A204.1 (cell line): ENCODE data around the gene ZNF385C.

ENCODE experiments used
- FAIRE-seq: peaks from 2 replicates; lab custom pipeline; 2012; peaks lifted over from hg19 to GRCh38; lab: Jason Lieb, UNC

Gene ZNF385C

DNA sequence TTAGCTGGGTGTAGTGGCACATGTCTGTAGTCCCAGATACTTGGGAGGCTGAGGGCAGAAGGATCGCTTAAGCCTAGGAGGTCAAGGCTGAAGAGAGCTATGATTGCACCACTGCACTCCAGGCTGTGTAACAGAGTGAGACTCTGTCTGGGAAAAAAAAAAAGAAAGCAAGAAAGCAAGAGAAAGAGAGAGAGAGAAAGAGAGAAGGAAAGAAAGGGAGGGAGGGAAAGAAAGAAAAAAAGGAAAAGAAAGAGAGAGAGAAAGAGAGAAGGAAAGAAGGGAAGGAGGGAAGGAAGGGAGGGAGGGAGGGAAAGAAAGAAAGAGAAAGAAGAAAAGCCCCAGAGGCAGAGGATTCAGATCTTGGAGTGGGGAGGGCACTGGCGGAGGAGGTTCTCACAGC, 7.7 kb upstream of the ZNF385C start:
- FAIRE-seq: no peak

DNA sequence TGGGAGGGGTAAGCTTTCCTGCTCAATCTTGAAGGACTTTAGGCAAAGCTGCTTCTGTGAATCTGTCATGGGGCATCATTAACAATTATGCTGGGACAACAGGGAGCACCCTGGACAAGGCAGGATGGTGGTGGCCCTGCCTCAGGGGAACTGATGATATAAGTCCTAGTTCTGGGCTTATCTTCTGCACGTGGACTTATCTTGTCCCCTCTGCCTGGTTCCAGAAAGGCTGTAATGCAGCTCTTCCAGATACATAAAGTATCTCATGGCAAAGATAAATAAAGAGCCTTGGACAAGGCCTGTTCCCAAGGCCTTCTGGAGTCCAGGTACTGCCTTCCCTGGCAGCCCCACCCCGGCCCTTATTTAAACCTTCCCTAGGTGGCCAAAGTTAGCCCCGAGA, 6.0 kb upstream of the ZNF385C start:
- FAIRE-seq: no peak

DNA sequence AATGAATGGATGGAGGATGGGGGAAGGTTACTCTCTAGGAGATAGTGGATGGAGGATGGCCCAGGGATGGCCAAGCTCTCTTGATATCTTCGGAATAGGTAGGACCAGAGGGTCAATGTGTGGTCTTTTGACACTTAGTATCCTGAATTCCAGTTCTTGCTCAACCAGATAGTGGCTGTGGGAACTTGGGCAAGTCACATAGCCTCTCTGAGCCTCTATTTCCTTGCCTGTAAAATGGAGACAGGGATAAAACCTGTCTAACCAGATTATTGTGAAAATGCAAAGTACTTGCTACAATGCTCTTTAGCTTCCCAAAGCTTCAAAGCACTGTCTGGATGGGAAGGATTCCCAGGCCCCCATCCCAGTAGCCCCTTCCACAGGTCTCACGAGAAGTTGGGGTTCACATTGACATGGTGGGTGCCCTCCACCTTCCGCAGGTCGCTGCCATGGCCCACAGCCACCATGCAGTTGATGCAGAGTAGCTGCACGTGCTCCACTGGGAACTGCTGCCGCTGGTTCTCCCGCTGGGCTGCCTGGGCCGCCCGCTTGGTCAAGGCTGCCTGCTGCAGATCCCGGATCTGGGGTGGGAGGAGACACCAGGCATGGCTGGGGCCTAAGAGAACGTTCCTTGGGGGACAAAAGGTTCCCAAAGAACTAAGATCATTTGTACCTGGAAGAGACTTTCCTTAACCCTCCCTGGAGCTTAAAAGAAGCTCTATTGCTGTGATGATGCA, 5.1 kb upstream of the ZNF385C start:
- no peak for FAIRE-seq

DNA sequence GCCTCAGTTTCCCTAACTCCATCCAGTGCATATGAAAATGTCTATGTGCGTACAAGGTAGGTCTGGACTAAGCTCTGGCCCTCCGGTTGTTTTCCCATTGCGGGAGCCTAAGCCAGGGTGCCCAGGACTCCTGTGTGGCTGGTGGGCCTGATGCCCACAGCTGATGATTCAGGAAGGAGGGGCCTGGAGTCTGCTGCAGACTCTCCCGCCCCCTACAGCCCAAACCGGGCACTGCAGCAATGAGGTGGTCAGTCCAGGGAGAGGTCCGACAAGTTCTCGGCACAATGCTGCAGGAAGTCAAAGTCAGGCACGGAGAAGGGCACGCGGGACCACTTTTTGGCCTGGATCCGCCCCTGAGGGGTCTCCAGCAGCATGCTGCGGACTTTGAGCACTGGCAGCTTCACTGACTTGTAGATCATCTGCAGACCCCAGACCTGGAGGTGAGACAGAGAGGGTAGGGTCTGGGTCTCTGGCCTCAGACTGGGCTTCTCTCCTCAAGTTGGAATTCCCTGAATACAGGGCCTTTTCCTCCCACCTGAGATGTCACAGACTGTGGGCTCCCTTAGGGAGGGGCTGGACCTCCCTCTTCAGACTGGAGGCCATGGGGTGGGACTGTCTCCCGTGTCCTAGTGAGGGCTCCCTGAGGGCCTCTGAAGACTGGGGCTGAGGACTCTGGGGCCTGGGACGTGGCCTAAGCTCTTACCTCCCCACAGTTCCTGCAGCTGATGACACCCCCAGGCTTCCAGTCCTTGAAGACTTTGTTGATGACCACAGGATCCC, 3.4 kb upstream of the ZNF385C start:
- no peak for FAIRE-seq

DNA sequence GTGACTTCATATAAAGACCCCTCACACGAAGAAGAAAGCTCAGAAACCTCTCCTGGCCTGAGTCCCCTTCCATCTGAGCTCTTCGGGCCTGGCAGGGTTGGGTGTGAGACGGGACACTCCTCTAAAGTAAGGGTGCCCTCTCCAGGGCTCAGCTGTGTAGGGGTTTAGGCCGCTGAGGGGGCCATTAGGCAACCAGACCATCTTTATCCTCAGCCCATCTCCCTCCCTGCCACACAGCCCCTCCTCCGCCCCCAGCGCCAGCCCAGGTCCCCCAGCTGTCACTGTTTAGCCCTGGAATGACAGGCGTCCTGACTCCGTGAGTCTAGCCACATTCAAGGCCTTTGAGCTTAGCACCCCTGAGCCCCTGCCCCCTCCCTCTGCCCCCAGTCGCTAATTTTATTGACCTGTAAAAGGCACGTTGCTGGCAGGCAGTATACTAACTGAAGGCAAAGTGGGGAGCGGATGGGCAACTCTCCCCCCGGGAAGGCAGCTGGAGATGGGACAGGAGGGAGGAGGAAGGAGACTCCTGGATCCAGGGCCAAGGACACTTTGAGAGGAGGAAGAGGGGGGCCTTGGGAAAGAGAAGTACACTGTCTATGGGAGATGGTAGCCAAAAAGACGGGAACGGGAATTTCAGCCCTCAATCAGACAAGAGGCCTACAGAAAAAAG, 592 bp upstream of the ZNF385C start:
- FAIRE-seq: no peak

DNA sequence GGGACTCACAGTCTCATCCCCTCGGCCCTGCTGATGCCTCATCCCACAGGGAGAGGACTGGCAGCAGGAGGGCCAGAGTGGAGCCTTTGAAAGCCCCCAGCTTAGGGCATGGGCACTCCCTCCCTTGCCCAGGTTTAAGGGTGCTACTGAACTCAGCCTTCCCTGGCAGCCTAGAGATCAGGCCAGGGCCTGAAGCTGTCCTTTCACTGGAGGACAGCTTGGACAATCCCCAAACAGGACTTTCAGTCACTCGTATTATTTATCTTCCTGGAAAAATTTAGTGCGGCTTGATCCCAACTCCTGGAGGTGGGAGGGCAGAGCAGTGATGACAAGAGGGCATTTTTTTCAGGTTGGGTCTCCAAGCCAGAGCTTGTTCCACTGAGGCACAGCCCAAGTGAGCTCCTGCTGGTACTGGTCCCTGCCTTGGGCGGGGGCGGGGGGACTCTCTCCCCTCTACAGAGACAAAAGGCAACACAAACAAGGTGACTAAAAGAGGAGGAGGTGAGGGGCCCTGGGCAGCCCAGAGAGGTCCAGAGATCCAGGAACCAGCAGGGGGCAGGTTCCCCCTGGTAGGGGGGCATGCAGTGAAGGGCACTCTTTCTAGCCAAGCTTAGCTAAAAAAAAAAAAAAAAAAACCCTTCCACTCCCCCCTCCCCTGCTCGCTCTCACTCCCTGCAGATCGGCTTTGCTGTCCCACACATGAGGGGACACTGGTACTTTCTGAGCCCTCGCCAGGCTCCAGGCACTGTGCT, 1.7 kb downstream of the ZNF385C start:
- no peak for FAIRE-seq

DNA sequence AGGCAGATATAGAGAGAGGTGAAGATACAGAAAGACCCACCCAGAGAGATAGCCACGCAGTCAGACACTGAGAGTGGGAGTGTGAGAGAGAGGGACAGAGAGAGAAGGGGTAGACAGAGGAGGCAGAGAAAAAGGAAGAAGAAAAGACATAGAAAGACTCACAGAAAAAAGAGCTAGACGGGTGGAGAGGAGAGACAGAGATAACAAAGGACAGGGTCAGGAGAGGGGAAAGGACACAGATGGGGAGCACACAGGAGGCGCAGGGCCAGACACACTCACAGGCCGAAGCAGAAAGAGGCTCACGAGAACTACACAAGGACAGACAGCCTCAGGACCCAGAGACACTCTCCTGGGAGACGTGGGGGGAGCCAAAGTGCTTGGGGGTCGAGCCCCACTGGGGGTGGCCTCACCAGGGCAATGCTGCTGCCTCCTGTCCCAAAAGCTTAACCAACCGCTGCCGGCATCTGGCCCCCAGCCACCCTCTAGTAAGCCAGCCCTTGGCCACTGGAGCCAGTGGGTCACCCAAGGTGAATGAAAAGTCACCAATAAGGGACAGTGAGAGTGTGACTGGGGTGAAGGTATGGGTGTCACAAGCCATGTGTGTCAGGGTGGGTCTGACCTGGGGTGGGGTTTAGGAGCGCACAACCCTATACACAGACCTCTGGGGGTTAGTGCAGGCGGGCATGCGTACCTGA, 3.8 kb downstream of the ZNF385C start:
- FAIRE-seq: no peak

DNA sequence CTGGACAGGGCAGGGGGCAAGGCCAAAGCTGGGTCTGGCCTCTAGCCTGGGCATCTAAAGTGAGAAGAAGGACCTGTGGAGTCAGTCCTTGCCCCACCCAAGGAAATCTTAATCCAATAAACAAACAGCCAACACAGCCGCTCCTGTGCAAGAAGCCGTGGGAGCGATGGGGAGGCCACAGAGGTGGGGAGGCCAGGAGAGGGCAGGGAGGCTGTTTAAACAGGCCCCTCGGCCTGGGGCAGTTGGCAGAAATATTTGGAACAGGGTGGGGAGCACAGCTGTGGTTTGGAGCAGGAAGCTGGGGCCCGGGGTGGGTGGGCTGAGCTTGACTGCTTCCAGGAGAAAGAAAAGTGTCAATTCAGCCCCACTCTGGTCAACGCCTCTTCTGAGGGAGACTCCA, 5.3 kb downstream of the ZNF385C start:
- no peak for FAIRE-seq

DNA sequence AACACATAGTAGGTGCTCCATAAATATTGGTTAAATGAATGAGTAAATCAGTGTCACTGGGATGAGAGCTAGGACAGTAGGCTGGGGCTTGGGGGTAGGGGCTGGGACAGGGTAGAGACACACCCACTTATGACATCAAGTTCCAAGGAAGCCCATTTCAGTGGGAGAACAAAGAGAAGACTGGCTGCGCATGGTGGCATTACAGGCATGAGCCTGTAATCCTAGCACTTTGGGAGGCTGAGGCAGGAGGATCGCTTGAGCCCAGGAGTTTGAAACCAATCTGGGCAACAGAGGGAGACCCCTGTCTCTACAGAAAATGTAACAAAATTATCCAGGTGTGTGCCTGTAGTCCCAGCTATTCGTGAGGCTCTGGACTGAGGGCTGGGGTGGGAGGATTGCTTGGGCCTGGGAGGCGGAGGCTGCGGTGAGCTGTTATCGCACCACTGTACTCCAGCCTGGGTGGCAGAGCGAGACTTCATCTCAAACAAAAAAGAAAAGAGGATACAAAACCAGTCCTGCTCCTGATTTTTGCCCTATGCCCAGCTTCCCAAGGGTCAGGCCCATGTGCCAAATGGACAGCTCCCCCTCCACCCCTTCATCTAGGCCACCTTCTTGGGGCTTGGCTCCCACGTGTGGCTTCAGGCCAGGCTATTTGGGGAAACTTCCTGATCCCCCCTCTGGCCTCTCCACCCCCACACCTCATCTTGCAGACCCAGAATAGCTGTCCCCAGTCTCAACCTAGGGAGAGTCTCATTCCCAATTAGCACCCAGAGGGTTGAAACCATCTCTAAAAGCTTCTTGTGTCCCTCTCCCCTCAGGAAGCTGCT, 7.1 kb downstream of the ZNF385C start:
- no peak for FAIRE-seq

DNA sequence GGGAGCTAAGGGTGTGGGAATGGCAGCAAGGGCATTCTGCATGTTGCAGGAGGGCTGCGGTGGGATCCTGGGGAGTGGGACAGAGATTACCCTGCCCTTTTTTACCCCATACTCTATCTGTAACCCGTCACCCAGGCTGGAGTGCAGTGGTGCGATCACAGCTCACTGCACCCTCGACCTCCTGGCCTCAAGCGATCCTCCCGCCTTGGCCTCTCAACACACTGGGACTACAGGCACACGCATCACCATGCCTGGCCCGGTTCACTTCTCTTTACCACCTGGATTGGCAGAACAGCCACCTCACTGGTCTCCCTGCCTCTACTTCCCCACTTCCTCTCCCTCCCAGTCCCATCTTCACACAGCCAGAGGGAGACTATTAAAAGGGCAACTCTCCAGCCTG, 9.5 kb downstream of the ZNF385C start:
- FAIRE-seq: no peak

DNA sequence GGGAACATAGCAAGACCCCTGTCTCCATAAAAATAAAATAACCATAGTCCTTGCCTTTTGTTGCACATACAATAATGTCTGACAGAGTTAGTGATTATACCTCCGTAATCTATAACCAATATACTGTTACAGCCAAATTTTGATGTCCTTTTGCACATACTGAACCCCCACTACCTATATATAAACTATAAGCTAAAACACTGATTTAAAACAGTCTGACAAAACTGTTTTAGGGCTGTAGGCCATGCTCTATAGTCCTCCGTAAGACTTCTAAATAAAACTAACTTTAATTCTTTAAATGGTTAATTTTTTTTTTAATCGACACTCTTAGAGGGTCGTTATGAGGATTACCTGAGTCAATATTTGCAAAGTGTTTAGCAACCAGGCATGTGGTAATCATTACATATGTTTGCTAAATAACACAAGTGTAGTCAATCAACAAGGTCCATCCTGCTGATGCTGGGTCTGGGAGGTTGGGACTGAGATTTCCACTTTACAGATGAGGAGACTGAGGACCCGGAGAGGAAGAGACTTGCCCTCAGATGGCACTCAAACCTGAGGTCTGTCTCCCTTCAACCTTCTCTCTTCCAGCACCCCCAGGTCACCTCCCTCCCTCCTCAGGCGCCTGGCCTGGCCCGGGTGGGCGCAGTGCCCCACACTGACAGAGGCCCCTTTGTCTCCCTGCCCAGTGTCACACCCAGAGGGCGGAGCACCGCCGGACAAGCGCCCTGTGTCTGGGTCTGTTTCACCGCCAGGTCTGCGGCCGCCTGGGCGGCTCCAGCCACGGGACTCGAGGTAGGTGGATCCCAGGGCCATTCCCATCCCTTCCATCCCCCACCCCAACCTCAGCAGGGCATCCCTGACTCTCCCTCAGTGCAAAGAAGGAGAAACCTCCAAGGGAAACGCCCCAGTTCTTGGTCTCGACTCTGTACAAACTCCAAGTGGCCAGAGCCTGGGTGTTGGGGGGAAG, 10.3 kb downstream of the ZNF385C start:
- FAIRE-seq: no peak

DNA sequence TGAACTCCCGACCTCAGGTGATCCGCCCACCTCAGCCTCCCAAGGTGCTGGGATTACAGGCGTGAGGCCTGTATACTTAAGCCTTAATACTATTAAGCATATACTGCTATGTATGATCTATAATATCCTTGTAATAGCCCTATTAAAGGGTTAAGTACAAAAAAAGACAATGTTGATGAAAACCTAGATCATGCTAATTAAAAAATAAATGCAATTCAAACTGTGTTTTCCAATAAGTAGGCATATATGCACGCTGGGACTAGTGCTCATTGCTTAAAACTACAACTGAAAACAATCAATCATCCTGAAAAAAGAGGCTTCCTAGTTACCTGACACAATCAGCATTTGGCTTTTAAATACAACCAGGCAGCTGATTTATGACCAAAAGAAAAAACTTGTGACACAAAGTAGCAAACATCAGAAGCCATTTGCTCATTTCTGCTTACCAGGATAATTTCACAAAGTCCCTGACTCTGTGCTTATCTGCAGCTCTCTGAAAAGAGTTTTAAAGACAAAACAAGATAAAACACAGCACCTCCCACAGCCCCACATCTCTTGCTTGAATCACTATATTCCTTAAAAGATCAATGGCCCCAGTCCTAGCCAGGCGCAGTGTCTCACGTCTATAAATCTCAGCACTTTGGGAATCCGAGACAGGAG, 11.1 kb downstream of the ZNF385C start:
- no peak for FAIRE-seq

DNA sequence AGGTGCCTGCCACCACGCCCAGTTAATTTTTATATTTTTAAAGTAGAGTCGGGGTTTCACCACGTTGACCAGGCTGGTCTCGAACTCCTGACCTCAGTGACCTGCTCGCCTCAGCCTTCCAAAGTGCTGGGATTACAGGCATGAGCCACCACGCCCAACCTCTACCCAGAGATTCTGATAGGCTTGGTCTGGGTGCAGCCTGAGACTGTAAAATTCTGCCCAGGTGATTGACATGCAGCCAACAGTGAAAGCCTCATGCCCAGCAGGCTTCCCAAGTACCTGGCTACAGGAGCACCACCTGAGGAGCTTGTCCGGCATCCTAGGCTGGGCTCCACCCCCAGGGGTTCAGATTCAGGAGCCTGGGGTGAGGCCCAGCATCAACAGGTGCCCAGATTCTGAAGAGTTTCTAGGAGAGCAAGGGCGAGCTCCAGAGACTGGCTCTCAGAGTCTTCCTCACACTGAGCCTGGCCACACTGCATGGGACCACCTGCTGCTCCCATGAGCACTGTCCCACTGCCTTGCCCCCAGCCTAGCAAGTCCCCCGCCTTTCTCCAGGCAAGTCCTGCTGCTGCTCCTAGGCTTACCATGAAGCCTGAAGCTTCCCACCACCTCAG, 16.6 kb downstream of the ZNF385C start:
- FAIRE-seq: no peak

DNA sequence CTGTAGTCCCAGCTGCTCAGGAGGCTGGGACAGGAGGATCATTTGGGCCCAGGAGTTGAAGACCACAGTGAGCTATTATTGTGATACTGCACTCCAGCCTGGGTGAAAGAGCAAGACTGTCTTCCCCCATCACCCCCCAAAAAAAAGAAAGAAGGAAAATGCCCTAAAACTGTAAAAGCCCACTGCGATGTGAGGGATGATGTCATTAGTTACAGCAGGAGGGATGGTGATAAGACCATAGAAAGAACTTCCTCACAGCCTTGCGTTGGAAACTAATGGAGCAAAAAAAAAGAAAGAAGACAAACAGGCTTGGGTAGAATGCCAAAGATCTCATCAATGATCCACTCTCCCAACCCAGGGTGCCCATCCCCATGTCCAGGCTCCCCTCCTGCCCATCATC, 18.7 kb downstream of the ZNF385C start:
- FAIRE-seq: no peak

DNA sequence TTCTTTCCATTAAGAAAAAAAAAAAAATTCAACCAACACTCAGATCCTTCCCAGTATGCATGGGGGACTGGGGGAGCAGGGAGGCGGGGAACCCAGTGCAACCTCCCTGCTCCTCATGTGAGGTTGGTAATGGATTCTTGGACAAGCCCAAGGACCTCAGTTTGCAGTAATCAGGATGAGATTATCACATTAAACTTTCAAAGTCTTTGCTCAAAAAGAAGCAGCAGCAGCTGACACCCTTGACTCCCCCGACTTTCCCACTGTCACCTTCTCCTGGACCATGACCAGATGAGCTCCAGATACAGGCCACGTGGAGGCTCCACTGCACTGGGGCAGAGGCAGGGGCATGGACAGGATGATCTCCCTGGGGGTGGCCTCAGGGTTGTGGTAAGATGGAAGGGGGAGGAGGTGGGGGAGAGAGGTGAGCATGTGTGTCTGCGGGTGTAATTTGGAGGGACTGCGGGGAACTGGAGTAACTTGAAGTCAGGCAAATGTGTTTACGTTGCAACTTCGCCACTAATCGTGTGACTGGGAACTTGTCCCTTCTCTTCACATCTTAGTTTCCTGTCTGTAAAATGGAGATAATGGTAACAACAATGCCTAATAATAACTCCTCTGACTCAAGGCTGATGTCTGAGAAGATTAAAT, 19.8 kb downstream of the ZNF385C start:
- no peak for FAIRE-seq

DNA sequence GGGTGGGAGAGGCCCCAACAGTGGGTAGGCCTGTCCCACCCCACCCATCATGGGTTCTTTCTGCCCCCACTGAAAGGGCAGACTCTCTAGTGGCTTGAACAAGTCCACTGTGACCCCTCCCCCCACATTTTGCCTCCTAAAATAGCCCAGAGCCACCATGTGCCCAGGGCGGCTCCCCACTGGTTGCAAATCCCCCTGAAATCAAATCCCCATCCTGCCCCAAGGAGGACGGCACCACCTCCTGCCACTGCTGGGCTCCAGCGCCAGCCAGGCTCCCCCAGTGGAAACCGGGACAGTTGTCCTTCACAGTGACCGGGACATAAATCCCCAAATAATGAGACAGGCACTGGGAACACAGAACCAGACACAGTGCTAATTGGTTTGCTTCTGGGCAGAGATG, 20.5 kb downstream of the ZNF385C start:
- no peak for FAIRE-seq

DNA sequence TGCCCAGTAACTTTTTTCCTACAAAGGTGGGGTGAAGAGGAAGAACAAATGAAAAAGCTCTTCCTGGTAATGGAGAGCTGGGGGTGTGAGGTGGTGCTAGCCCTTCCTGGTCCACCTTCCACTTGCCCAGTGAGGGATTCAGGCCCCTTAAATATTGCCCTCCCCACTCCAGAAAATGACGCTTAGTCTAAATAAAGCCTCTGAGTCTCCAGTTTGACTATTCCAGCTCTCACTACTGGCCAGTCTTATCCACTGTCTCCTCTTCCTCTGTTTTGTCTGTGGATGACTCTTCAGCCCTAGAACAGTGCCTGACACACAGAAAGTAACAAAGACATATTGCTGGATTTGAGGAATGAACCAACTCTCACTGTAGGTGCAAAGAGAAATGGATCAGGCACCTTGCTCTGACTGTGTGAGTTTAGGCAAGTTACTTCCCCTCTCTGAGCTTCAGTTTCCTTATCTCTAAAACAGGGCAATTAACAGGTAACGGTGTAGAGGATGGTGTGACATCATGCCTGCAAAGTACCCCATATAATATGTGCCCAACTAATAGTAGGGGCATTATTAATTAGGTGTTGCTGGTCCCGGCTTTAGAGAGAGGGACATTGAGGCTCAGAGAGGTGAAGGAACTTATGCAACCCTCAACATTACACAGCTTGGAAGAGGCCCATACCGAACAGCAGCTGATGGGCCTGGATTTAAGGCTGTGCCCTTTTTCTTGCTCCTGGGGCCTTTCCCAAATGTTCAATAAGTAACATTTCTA, 21.3 kb downstream of the ZNF385C start:
- no peak for FAIRE-seq

DNA sequence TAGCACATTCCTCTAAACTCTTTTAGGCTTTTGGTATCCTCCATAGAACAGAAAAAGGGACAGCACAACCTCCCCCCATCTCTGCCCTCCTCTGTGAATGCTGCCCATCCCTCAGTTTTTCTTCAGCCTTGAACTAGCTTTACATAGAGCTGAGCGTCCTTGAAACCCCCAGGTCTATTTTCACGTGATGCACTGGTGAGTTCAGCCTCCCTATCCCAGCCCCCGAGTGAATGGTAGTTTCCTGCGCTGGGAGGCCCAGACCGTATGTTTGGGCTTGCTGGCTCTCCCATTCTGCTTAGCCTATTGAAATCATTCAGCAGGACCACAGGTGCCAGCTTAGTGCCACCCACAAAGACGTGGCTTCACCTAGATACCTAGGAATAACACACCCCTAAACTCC, 22.5 kb downstream of the ZNF385C start:
- FAIRE-seq: no peak
